Subcutaneous abdominal adipose tissue (tissue), 5 donors: ENCODE measurements around the gene SNAPC3.
"Not testable (repeated sequence)": the region's sequence is repeated elsewhere in the genome, so short reads cannot be mapped to it uniquely, and the experiment has no call there.

ENCODE experiments used
- H3K27ac ChIP-seq: one replicate; pipeline ENCODE4 v1.7.0; 2013; ENCODE audit warnings: low read depth, mild to moderate bottlenecking, inconsistent platforms, low read length, moderate library complexity
- H3K27me3 ChIP-seq, 5 donors: one replicate each; pipeline ENCODE4 v1.7.0; 2013; ENCODE audit warnings: low read length in 5 of 5, inconsistent platforms in 1 of 5; ENCODE audit not compliant: control insufficient read depth in 5 of 5, insufficient read depth in 4 of 5
- H3K36me3 ChIP-seq, 5 donors: one replicate each; pipeline ENCODE4 v1.7.0; 2013; ENCODE audit warnings: low read length in 5 of 5; ENCODE audit not compliant: control insufficient read depth in 5 of 5, insufficient read depth in 5 of 5
- H3K4me1 ChIP-seq, 5 donors: one replicate each; pipeline ENCODE4 v1.7.0; 2013; ENCODE audit warnings: low read length in 5 of 5, mild to moderate bottlenecking in 3 of 5, moderate library complexity in 1 of 5; ENCODE audit not compliant: control insufficient read depth in 5 of 5, insufficient read depth in 5 of 5
- H3K4me3 ChIP-seq, 5 donors: one replicate each; pipeline ENCODE4 v1.7.0; 2013; ENCODE audit warnings: low read length in 5 of 5, low read depth in 1 of 5
- H3K9ac ChIP-seq, 5 donors: one replicate each; pipeline ENCODE4 v1.7.0; 2013; ENCODE audit warnings: low read length in 5 of 5, mild to moderate bottlenecking in 4 of 5, moderate library complexity in 3 of 5
- H3K9me3 ChIP-seq, 5 donors: one replicate each; pipeline ENCODE4 v1.7.0; 2013; ENCODE audit warnings: low read length in 5 of 5; ENCODE audit not compliant: control insufficient read depth in 5 of 5
- donor health status: healthy.
- donor health status: healthy.
- donor health status: healthy.
- donor health status: healthy.
- donor health status: healthy.

SNAPC3 gene

GRCh38 chr9:15422372-15423230 lies at the start of gene SNAPC3:
Gene SNAPC3, plus strand, starts transcription at chr9:15422876. Its CDS starts 4 bp downstream, at chr9:15422880.
- H3K9ac ChIP-seq = peak within 1 kb of the TSS; percentile 84 to 96 (median 89)
- peak within 1 kb of the TSS; percentile 87 to 99 (median 96) for H3K4me3 ChIP-seq
- H3K4me1 ChIP-seq = peaks cover 0 to 28% (median 24%) of the 10 kb centered on the region in 5 donors
- H3K36me3 ChIP-seq = peaks cover 7 to 17% (median 15%) of the 10 kb centered on the region in 5 donors
- peak within 1 kb of the TSS; percentile 90 for H3K27ac ChIP-seq
- no peaks in the 10 kb centered on the region for H3K9me3 ChIP-seq
- H3K27me3 ChIP-seq = no peaks in the 10 kb centered on the region

- Histone ChIP-seq H3K27ac (no peak overlapping the region), H3K9me3 (no peaks in the 10 kb centered on the region), H3K36me3 (no peaks in the 10 kb centered on the region), H3K4me1 (peaks cover 0 to 6% (median 0%) of the 10 kb centered on the region in 5 donors), H3K4me3 (no peak overlapping the region), H3K27me3 (no peaks in the 10 kb centered on the region), H3K9ac (no peak overlapping the region)
These were observed 48.8 kb upstream of the SNAPC3 start for GRCh38 chr9:15373881-15374280.

- no peak overlapping the region for H3K27ac ChIP-seq
- H3K27me3 ChIP-seq = no peaks in the 10 kb centered on the region
- no peaks in the 10 kb centered on the region for H3K9me3 ChIP-seq
- no peak overlapping the region for H3K9ac ChIP-seq
- H3K4me1 ChIP-seq = peaks cover 0 to 6% (median 0%) of the 10 kb centered on the region in 5 donors
- H3K4me3 ChIP-seq = no peak overlapping the region
- no peaks in the 10 kb centered on the region for H3K36me3 ChIP-seq
These were observed 48.4 kb upstream of the SNAPC3 start for GRCh38 chr9:15374310-15374709.

- H3K4me1 ChIP-seq = peaks cover 0 to 6% (median 0%) of the 10 kb centered on the region in 5 donors
These were observed 47.9 kb upstream of the SNAPC3 start for GRCh38 chr9:15374825-15375224.

GRCh38 chr9:15377625-15378540 lies 44.8 kb upstream of the SNAPC3 start:
- H3K27ac ChIP-seq = no peak overlapping the region

More at GRCh38 chr9:15374825-15375224, 47.9 kb upstream of the SNAPC3 start:
- Histone ChIP-seq H3K4me3 (no peak overlapping the region), H3K27ac (no peak overlapping the region), H3K9ac (no peak overlapping the region), H3K27me3 (no peaks in the 10 kb centered on the region), H3K9me3 (no peaks in the 10 kb centered on the region), H3K36me3 (no peaks in the 10 kb centered on the region)

GRCh38 chr9:15379317-15379716 lies 43.4 kb upstream of the SNAPC3 start:
- H3K4me3 ChIP-seq, H3K27ac ChIP-seq, H3K9ac ChIP-seq, H3K36me3 ChIP-seq, H3K9me3 ChIP-seq, H3K27me3 ChIP-seq, H3K4me1 ChIP-seq: not testable (repeated sequence)

More at GRCh38 chr9:15377625-15378540, 44.8 kb upstream of the SNAPC3 start:
- Histone ChIP-seq H3K36me3 (no peaks in the 10 kb centered on the region), H3K4me3 (no peak overlapping the region), H3K9ac (no peak overlapping the region), H3K9me3 (no peaks in the 10 kb centered on the region), H3K4me1 (peaks cover 0 to 6% (median 0%) of the 10 kb centered on the region in 5 donors), H3K27me3 (no peaks in the 10 kb centered on the region)

- not testable (repeated sequence) for H3K27ac ChIP-seq, H3K9me3 ChIP-seq, H3K9ac ChIP-seq, H3K4me3 ChIP-seq, H3K36me3 ChIP-seq, H3K4me1 ChIP-seq, H3K27me3 ChIP-seq
These were observed 42.8 kb upstream of the SNAPC3 start for GRCh38 chr9:15379888-15380287.

GRCh38 chr9:15381491-15381890 lies 41.2 kb upstream of the SNAPC3 start:
- Histone ChIP-seq H3K27me3 (no peaks in the 10 kb centered on the region), H3K36me3 (no peaks in the 10 kb centered on the region), H3K9me3 (no peaks in the 10 kb centered on the region), H3K9ac (no peak overlapping the region), H3K4me3 (no peak overlapping the region), H3K4me1 (peaks cover 0 to 6% (median 0%) of the 10 kb centered on the region in 5 donors), H3K27ac (no peak overlapping the region)

GRCh38 chr9:15386465-15386864 lies 36.2 kb upstream of the SNAPC3 start:
- H3K9ac ChIP-seq = no peak overlapping the region
- H3K4me3 ChIP-seq = no peak overlapping the region
- H3K27ac ChIP-seq = no peak overlapping the region
- H3K36me3 ChIP-seq = no peaks in the 10 kb centered on the region
- H3K9me3 ChIP-seq = no peaks in the 10 kb centered on the region
- no peaks in the 10 kb centered on the region for H3K27me3 ChIP-seq
- no peaks in the 10 kb centered on the region for H3K4me1 ChIP-seq

- Histone ChIP-seq H3K4me3 (no peak overlapping the region), H3K9me3 (no peaks in the 10 kb centered on the region), H3K27ac (no peak overlapping the region), H3K36me3 (no peaks in the 10 kb centered on the region), H3K27me3 (no peaks in the 10 kb centered on the region), H3K4me1 (no peaks in the 10 kb centered on the region), H3K9ac (no peak overlapping the region)
These were observed 33.5 kb upstream of the SNAPC3 start for GRCh38 chr9:15389173-15389572.
